OCI-LY7 (cell line): ENCODE results near the gene ARPC2. TPM values are rescaled to one million over a fixed set of nuclear protein-coding genes. Genes with fewer than 3 reads are reported as not detected.

Experiments
- BruUV-seq: library from RNA; stranded (reverse); fragments of 400-500 nt; replicated peaks from 2 replicates; lab custom pipeline; 2021; lab: Mats Ljungman, UMichigan
- CTCF ChIA-PET: fragments of 300-600 bp; sonication (Branson Sonifier 250); formaldehyde crosslinking; loops from one replicate; lab custom pipeline; 2022; ENCODE audit warnings: antibody characterized with exemption; ENCODE audit not compliant: unreplicated experiment; lab: Charles Lee
- POLR2A ChIA-PET: fragments of 300-600 bp; sonication (Branson Sonifier 250); formaldehyde crosslinking; loops from one replicate; lab custom pipeline; 2022; ENCODE audit warnings: antibody characterized with exemption; lab: Charles Lee
- DNase-seq: peaks from one replicate; pipeline ENCODE4 v3.0.0-alpha.2; 2015; ENCODE audit warnings: low spot score
- H2AFZ ChIP-seq: fragments of 200-600 bp; sonication (generic), shearing (Covaris generic); 2 replicates; pipeline ENCODE4 v1.6.1; 2014; ENCODE audit warnings: mild to moderate bottlenecking, antibody characterized with exemption, low read length, moderate library complexity
- H3K27ac ChIP-seq: fragments of 200-600 bp; sonication (generic); 2 replicates; pipeline ENCODE4 v1.5.1; 2014; ENCODE audit warnings: mixed run types, low read depth, mild to moderate bottlenecking, moderate library complexity, low read length, inconsistent platforms; ENCODE audit not compliant: poor library complexity, severe bottlenecking
- H3K36me3 ChIP-seq: fragments of 200-600 bp; sonication (generic); 2 replicates; pipeline ENCODE4 v1.6.1; 2014; ENCODE audit warnings: mild to moderate bottlenecking, antibody characterized with exemption, low read length, moderate library complexity, mixed read lengths; ENCODE audit not compliant: insufficient read depth
- H3K4me1 ChIP-seq: fragments of 200-600 bp; sonication (generic); 2 replicates; pipeline ENCODE4 v1.5.1; 2014; ENCODE audit warnings: mild to moderate bottlenecking, low read length; ENCODE audit not compliant: insufficient read depth, poor library complexity, severe bottlenecking
- H3K4me2 ChIP-seq: fragments of 200-600 bp; sonication (generic); 2 replicates; pipeline ENCODE4 v1.6.1; 2014; ENCODE audit warnings: mild to moderate bottlenecking, low read length
- H3K4me3 ChIP-seq: fragments of 200-600 bp; sonication (generic); 2 replicates; pipeline ENCODE4 v1.5.1; 2014; ENCODE audit warnings: mild to moderate bottlenecking, low read depth, low read length; ENCODE audit not compliant: poor library complexity, severe bottlenecking
- H3K79me2 ChIP-seq: fragments of 200-600 bp; sonication (generic); 2 replicates; pipeline ENCODE4 v1.6.1; 2016; ENCODE audit warnings: low read depth, mild to moderate bottlenecking, low read length, moderate library complexity, mixed read lengths; ENCODE audit not compliant: insufficient read depth
- H3K9me2 ChIP-seq: fragments of 200-600 bp; sonication (generic); 2 replicates; pipeline ENCODE4 v1.6.1; 2016; ENCODE audit warnings: mild to moderate bottlenecking, low read length, mixed read lengths; ENCODE audit not compliant: insufficient read depth
- H3K9me3 ChIP-seq: fragments of 200-600 bp; sonication (generic); 2 replicates; pipeline ENCODE4 v1.6.1; 2014; ENCODE audit warnings: mild to moderate bottlenecking, mixed run types, low read length, mixed read lengths
- H4K20me1 ChIP-seq: fragments of 200-600 bp; sonication (generic); 2 replicates; pipeline ENCODE4 v1.6.1; 2014; ENCODE audit warnings: mild to moderate bottlenecking, antibody characterized with exemption, low read length, moderate library complexity, mixed read lengths; ENCODE audit not compliant: insufficient read depth
- CTCF ChIP-seq: fragments of 200-600 bp; sonication (generic); conservative IDR thresholded peaks from 2 replicates; pipeline ENCODE4 v1.5.1; 2014; ENCODE audit warnings: mild to moderate bottlenecking, antibody characterized with exemption, low read length, moderate library complexity, mixed read lengths
- EZH2phosphoT487 ChIP-seq: fragments of 200-600 bp; sonication (generic); IDR thresholded peaks from 2 replicates; pipeline ENCODE4 v1.6.1; 2018; ENCODE audit warnings: low read depth, borderline replicate concordance, mild to moderate bottlenecking, mixed run types, antibody characterized with exemption, low read length, moderate library complexity, mixed read lengths
- intact Hi-C: fragments of 100-400 bp; cut with micrococcal nuclease; formaldehyde crosslinking; loops from one replicate; pipeline ENCODE4 v1.10.0; 2022; ENCODE audit not compliant: unreplicated experiment
- total RNA-seq, 2 experiments: library from RNA; depleted of rRNA in 1 of 2; stranded (reverse); fragments of >200 nt in 1 of 2; shearing (Covaris generic) in 1 of 2; gene quantifications; 2 replicates each; pipeline ENCODE4 v1.2.3, GENCODE V29; 2014 to 2022

The ARPC2 gene
- total RNA-seq, 2 experiments from 2014 or later: 264 to 545 TPM

- intact Hi-C loops: loop anchor here (1.0 to 2.0 kb wide), 3 partner anchors 38 to 88 kb away; no protein-coding TSS in a partner anchor
- Histone ChIP-seq H2AFZ (no peak overlapping the region), H3K9me2 (no peaks in the 10 kb centered on the region), H3K36me3 (peaks cover 52% of the 10 kb centered on the region), H3K4me1 (peaks cover 42% of the 10 kb centered on the region), H3K4me3 (no peak overlapping the region), H3K79me2 (no peaks in the 10 kb centered on the region), H3K9me3 (no peaks in the 10 kb centered on the region), H4K20me1 (no peaks in the 10 kb centered on the region), H3K27ac (peak overlapping the region; percentile 71), H3K4me2 (no peak overlapping the region)
- ChIA-PET CTCF (interaction anchor here (1.3 to 1.4 kb wide), 2 partner anchors 30 to 41 kb away, joined by 5 read pairs; no protein-coding TSS in a partner anchor), POLR2A (interaction anchor here (0.6 to 1.1 kb wide), 3 partner anchors 9 to 111 kb away, joined by 3 to 4 read pairs (median 3); no protein-coding TSS in a partner anchor)
- no peak for DNase-seq
- TF ChIP-seq EZH2phosphoT487 (no peak), CTCF (no peak)
- BruUV-seq: no TSS peak
Measured at GRCh38 chr2:218256612-218257350, 39.8 kb downstream of the ARPC2 start.

GRCh38 chr2:218257390-218257981 lies 40.5 kb downstream of the ARPC2 start:
- DNase-seq: peak; percentile 84
- Histone ChIP-seq H3K27ac (peak overlapping the region; percentile 71), H4K20me1 (no peaks in the 10 kb centered on the region), H3K79me2 (no peaks in the 10 kb centered on the region), H3K9me2 (no peaks in the 10 kb centered on the region), H2AFZ (no peak overlapping the region), H3K9me3 (no peaks in the 10 kb centered on the region), H3K4me2 (peak overlapping the region; percentile 33), H3K4me1 (peaks cover 46% of the 10 kb centered on the region), H3K4me3 (no peak overlapping the region), H3K36me3 (peaks cover 45% of the 10 kb centered on the region)
- ChIA-PET CTCF (interaction anchor here (1.0 to 1.4 kb wide), 2 partner anchors 27 to 30 kb away, joined by 3 to 5 read pairs; no protein-coding TSS in a partner anchor), POLR2A (interaction anchor here (0.6 to 1.1 kb wide), 5 partner anchors 10 to 464 kb away, joined by 3 to 8 read pairs (median 4); no protein-coding TSS in a partner anchor)
- BruUV-seq: TSS peak; percentile 46
- intact Hi-C loops: loop anchor here (1.0 to 2.0 kb wide), 3 partner anchors 39 to 89 kb away; no protein-coding TSS in a partner anchor
- TF ChIP-seq CTCF (peak; percentile 81), EZH2phosphoT487 (no peak)
